HEK293 (cell line): ENCODE results near the gene CRISP1.

Experiments
- TCF7L2 ChIP-seq: IDR thresholded peaks from 2 replicates; pipeline ENCODE4 v1.6.1; 2011; ENCODE audit warnings: low read depth, mild to moderate bottlenecking, inconsistent platforms, low read length, moderate library complexity, borderline replicate concordance
- ZNF324 ChIP-seq: fragments of 450-650 bp; formaldehyde crosslinking; IDR thresholded peaks from 2 replicates; pipeline ENCODE4 v1.5.1; 2016; ENCODE audit warnings: missing biosample characterization, missing genetic modification characterization
- TF ChIP-seq, protein P1 (sequence below): fragments of 450-650 bp; formaldehyde crosslinking; IDR thresholded peaks from 2 replicates; pipeline ENCODE4 v1.5.1; 2017; ENCODE audit warnings: missing biosample characterization, missing genetic modification characterization

DNA sequence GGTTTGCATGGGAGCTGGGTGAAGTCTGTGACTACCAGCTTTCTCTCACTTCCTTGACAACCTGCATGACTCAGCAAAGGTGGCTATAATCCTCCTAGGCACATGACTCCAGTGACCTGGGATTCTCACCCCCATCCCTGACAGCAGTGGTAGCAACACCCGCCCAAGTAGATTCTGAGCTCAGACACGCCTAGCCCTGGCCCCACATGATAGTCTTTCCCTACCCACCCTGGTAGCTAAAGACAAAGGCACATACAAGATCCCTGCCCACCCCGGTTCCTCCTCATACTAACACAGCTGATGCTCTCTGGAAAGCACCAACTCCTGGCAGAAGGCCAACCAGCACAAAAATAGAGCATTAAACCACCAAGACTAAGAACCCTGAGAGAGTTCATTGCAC, 25.9 kb upstream of the CRISP1 start:
- TF ChIP-seq, protein P1, sequence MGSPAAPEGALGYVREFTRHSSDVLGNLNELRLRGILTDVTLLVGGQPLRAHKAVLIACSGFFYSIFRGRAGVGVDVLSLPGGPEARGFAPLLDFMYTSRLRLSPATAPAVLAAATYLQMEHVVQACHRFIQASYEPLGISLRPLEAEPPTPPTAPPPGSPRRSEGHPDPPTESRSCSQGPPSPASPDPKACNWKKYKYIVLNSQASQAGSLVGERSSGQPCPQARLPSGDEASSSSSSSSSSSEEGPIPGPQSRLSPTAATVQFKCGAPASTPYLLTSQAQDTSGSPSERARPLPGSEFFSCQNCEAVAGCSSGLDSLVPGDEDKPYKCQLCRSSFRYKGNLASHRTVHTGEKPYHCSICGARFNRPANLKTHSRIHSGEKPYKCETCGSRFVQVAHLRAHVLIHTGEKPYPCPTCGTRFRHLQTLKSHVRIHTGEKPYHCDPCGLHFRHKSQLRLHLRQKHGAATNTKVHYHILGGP (tag by site-specific recombination), result no peak
- TF ChIP-seq TCF7L2 (no peak), ZNF324 (tag by site-specific recombination) (no peak)
